Muscle layer of colon (tissue), 2 donors: ENCODE results near the gene KLHL3.

Experiments
- H3K27ac ChIP-seq: one replicate; pipeline ENCODE4 v1.7.0; 2013; ENCODE audit warnings: low read depth, mild to moderate bottlenecking, low read length, moderate library complexity
- H3K27me3 ChIP-seq, 2 donors: one replicate each; pipeline ENCODE4 v1.7.0; 2013; ENCODE audit warnings: low read length in 2 of 2, mild to moderate bottlenecking in 2 of 2; ENCODE audit not compliant: insufficient read depth in 2 of 2, control insufficient read depth in 1 of 2
- H3K36me3 ChIP-seq: one replicate; pipeline ENCODE4 v1.7.0; 2013; ENCODE audit warnings: mild to moderate bottlenecking, low read length; ENCODE audit not compliant: insufficient read depth
- H3K4me1 ChIP-seq: one replicate; pipeline ENCODE4 v1.7.0; 2013; ENCODE audit warnings: mild to moderate bottlenecking, low read length; ENCODE audit not compliant: insufficient read depth
- H3K4me3 ChIP-seq, 2 donors: one replicate each; pipeline ENCODE4 v1.7.0; 2013; ENCODE audit warnings: low read length in 2 of 2, low read depth in 1 of 2, mild to moderate bottlenecking in 1 of 2, moderate library complexity in 1 of 2
- H3K9ac ChIP-seq: one replicate; pipeline ENCODE4 v1.7.0; 2013; ENCODE audit warnings: low read length
- H3K9me3 ChIP-seq: one replicate; pipeline ENCODE4 v1.7.0; 2013; ENCODE audit warnings: mild to moderate bottlenecking, low read length
- donor health status: abdominal sarcoma.
- donor health status: Adenocarcinoma of cecum.

KLHL3 gene

GRCh38 chr5:137583129-137583528 is 152.8 kb downstream of the KLHL3 start:
- no peak overlapping the region for H3K4me3 ChIP-seq
- no peak overlapping the region for H3K27ac ChIP-seq
- no peaks in the 10 kb centered on the region for H3K27me3 ChIP-seq
- H3K9ac ChIP-seq: no peak overlapping the region
- no peaks in the 10 kb centered on the region for H3K36me3 ChIP-seq
- no peaks in the 10 kb centered on the region for H3K4me1 ChIP-seq
- no peaks in the 10 kb centered on the region for H3K9me3 ChIP-seq

GRCh38 chr5:137582218-137582617 is 153.7 kb downstream of the KLHL3 start:
- no peak overlapping the region for H3K4me3 ChIP-seq
- H3K9ac ChIP-seq: no peak overlapping the region
- no peaks in the 10 kb centered on the region for H3K4me1 ChIP-seq
- no peaks in the 10 kb centered on the region for H3K36me3 ChIP-seq
- no peak overlapping the region for H3K27ac ChIP-seq
- no peaks in the 10 kb centered on the region for H3K27me3 ChIP-seq
- no peaks in the 10 kb centered on the region for H3K9me3 ChIP-seq

GRCh38 chr5:137581776-137582175 is 154.1 kb downstream of the KLHL3 start:
- Histone ChIP-seq H3K27ac (no peak overlapping the region), H3K27me3 (no peaks in the 10 kb centered on the region), H3K9ac (no peak overlapping the region), H3K9me3 (no peaks in the 10 kb centered on the region), H3K4me1 (no peaks in the 10 kb centered on the region), H3K36me3 (no peaks in the 10 kb centered on the region), H3K4me3 (no peak overlapping the region)

- H3K4me3 ChIP-seq: no peak overlapping the region
- no peaks in the 10 kb centered on the region for H3K27me3 ChIP-seq
- H3K9me3 ChIP-seq: no peaks in the 10 kb centered on the region
- H3K27ac ChIP-seq: no peak overlapping the region
- H3K36me3 ChIP-seq: no peaks in the 10 kb centered on the region
- H3K9ac ChIP-seq: no peak overlapping the region
- H3K4me1 ChIP-seq: no peaks in the 10 kb centered on the region
Measured at GRCh38 chr5:137580030-137580429, 155.9 kb downstream of the KLHL3 start.

GRCh38 chr5:137575847-137576246 is 160.0 kb downstream of the KLHL3 start:
- H3K27me3 ChIP-seq: peaks cover 0 to 3% of the 10 kb centered on the region in 2 donors
- H3K36me3 ChIP-seq: no peaks in the 10 kb centered on the region
- no peaks in the 10 kb centered on the region for H3K9me3 ChIP-seq
- no peak overlapping the region for H3K4me3 ChIP-seq
- no peaks in the 10 kb centered on the region for H3K4me1 ChIP-seq
- H3K27ac ChIP-seq: no peak overlapping the region
- no peak overlapping the region for H3K9ac ChIP-seq

- peaks cover 0 to 5% of the 10 kb centered on the region in 2 donors for H3K27me3 ChIP-seq
- no peak overlapping the region for H3K4me3 ChIP-seq
- no peaks in the 10 kb centered on the region for H3K4me1 ChIP-seq
- no peaks in the 10 kb centered on the region for H3K9me3 ChIP-seq
- H3K9ac ChIP-seq: no peak overlapping the region
- H3K27ac ChIP-seq: no peak overlapping the region
- H3K36me3 ChIP-seq: no peaks in the 10 kb centered on the region
Measured at GRCh38 chr5:137575211-137575610, 160.7 kb downstream of the KLHL3 start.

GRCh38 chr5:137573376-137573775 is 162.5 kb downstream of the KLHL3 start:
- Histone ChIP-seq H3K36me3 (no peaks in the 10 kb centered on the region), H3K9me3 (no peaks in the 10 kb centered on the region), H3K4me1 (no peaks in the 10 kb centered on the region), H3K4me3 (no peak overlapping the region), H3K27ac (no peak overlapping the region), H3K9ac (no peak overlapping the region), H3K27me3 (peaks cover 0 to 5% of the 10 kb centered on the region in 2 donors)

GRCh38 chr5:137572042-137572695 is 163.7 kb downstream of the KLHL3 start:
- Histone ChIP-seq H3K27me3 (peaks cover 0 to 5% of the 10 kb centered on the region in 2 donors), H3K9me3 (no peaks in the 10 kb centered on the region), H3K4me1 (no peaks in the 10 kb centered on the region), H3K9ac (no peak overlapping the region), H3K4me3 (no peak overlapping the region), H3K27ac (no peak overlapping the region), H3K36me3 (no peaks in the 10 kb centered on the region)

GRCh38 chr5:137570070-137570469 is 165.8 kb downstream of the KLHL3 start:
- H3K27ac ChIP-seq: no peak overlapping the region
- no peaks in the 10 kb centered on the region for H3K4me1 ChIP-seq
- H3K9ac ChIP-seq: no peak overlapping the region

More at GRCh38 chr5:137570070-137570469, 165.8 kb downstream of the KLHL3 start:
- Histone ChIP-seq H3K36me3 (no peaks in the 10 kb centered on the region), H3K9me3 (no peaks in the 10 kb centered on the region), H3K4me3 (no peak overlapping the region), H3K27me3 (peaks cover 0 to 5% of the 10 kb centered on the region in 2 donors)
